Ovary (tissue), 3 donors: ENCODE results near the gene NUAK1.

Source experiments
- CTCF ChIP-seq, 3 donors: fragments of 450-650 bp in 2 of 3; fragments of 200-600 bp in 1 of 3; IDR thresholded peaks; one replicate each; pipeline versions ENCODE4 v1.5.1 to v1.8.0; 2016 to 2022; ENCODE audit warnings: antibody characterized with exemption in 3 of 3, mild to moderate bottlenecking in 1 of 3
- POLR2A ChIP-seq: fragments of 450-650 bp; IDR thresholded peaks from one replicate; pipeline ENCODE4 v1.6.1; 2017; ENCODE audit warnings: antibody characterized with exemption, mild to moderate bottlenecking, moderate library complexity
- donor health status: DM: no; HTN: no; CAD: no.

GRCh38 chr12:106048016-106048415 is 90.7 kb downstream of the NUAK1 start:
- TF ChIP-seq CTCF (IDR thresholded peaks at IDR 0.05) = no peak
- TF ChIP-seq POLR2A = no peak
